HG02840 (cell line): ENCODE results near the gene PGAM1.
A peak's percentile ranks its signal among the peaks of the same experiment; 100 is the strongest.
"Not testable (repeated sequence)": the region's sequence is repeated elsewhere in the genome, so short reads cannot be mapped to it uniquely, and the experiment has no call there.

Experiments used
- ATAC-seq: cut with Tn5 transposase; IDR thresholded peaks from one replicate; pipeline ENCODE4 v1.9.1; 2021; ENCODE audit warnings: mild to moderate bottlenecking, moderate library complexity, moderate number of reproducible peaks; ENCODE audit not compliant: unreplicated experiment, low FRiP score

The PGAM1 gene

GRCh38 chr10:97425964-97426775, at the start of gene PGAM1:
PGAM1 (plus strand) TSS chr10:97426191; CDS start chr10:97426308, 117 bp downstream.
- ATAC-seq = peak; percentile 92

- no peak for ATAC-seq
Observed at GRCh38 chr10:97376413-97376812, 49.6 kb upstream of the PGAM1 start.

GRCh38 chr10:97378933-97379921, 46.8 kb upstream of the PGAM1 start:
- ATAC-seq = no peak

- ATAC-seq = no peak
Observed at GRCh38 chr10:97380516-97380915, 45.5 kb upstream of the PGAM1 start.

- ATAC-seq = no peak
Observed at GRCh38 chr10:97381626-97382025, 44.4 kb upstream of the PGAM1 start.

GRCh38 chr10:97383159-97383558, 42.8 kb upstream of the PGAM1 start:
- no peak for ATAC-seq

GRCh38 chr10:97384156-97384555, 41.8 kb upstream of the PGAM1 start:
- ATAC-seq = no peak

GRCh38 chr10:97384641-97385040, 41.4 kb upstream of the PGAM1 start:
- no peak for ATAC-seq

- ATAC-seq = no peak
Observed at GRCh38 chr10:97385565-97385964, 40.4 kb upstream of the PGAM1 start.

- no peak for ATAC-seq
Observed at GRCh38 chr10:97388152-97388551, 37.8 kb upstream of the PGAM1 start.

GRCh38 chr10:97390091-97390490, 35.9 kb upstream of the PGAM1 start:
- no peak for ATAC-seq

GRCh38 chr10:97393034-97393573, 32.9 kb upstream of the PGAM1 start:
- no peak for ATAC-seq

GRCh38 chr10:97396056-97396455, 29.9 kb upstream of the PGAM1 start:
- ATAC-seq = no peak

GRCh38 chr10:97399843-97400545, 26.0 kb upstream of the PGAM1 start:
- no peak for ATAC-seq

GRCh38 chr10:97400665-97401454, 25.1 kb upstream of the PGAM1 start, which contains the start of gene RRP12:
RRP12 (minus strand) TSS chr10:97401340; CDS start chr10:97401231, 109 bp downstream.
- peak; percentile 97 for ATAC-seq

- ATAC-seq = no peak
Observed at GRCh38 chr10:97401455-97401919, 24.5 kb upstream of the PGAM1 start.

GRCh38 chr10:97404044-97404443, 21.9 kb upstream of the PGAM1 start:
- ATAC-seq = no peak

GRCh38 chr10:97406064-97406463, 19.9 kb upstream of the PGAM1 start:
- no peak for ATAC-seq

- not testable (repeated sequence) for ATAC-seq
Observed at GRCh38 chr10:97406483-97406882, 19.5 kb upstream of the PGAM1 start.
